ENCODE measurements around the gene DENND6B. TPM values are rescaled to one million over a fixed set of nuclear protein-coding genes. Genes with fewer than 3 reads are reported as not detected.

The DENND6B gene
- total RNA-seq, 4 donors from 2014 or later, result 4.3 to 14.3 (median 9.3) TPM

- no peaks in the 10 kb centered on the region for H3K36me3 ChIP-seq
- TF ChIP-seq CTCF (IDR thresholded peaks at IDR 0.05) (no peak), POLR2A (IDR thresholded peaks at IDR 0.05) (no peak)
- H3K9me3 ChIP-seq, result no peaks in the 10 kb centered on the region
- H3K4me1 ChIP-seq, result peaks cover 3 to 13% of the 10 kb centered on the region in 2 donors
- H3K27me3 ChIP-seq, result no peaks in the 10 kb centered on the region
- intact Hi-C loops (cut with DNase I), result no loop called here
- no peak overlapping the region for H3K27ac ChIP-seq
- WGBS, 2 donors, result 77 to 86% methylated on average over 7 of the region's 7 CpGs
- no peak overlapping the region for H3K4me3 ChIP-seq (replicated peaks in 1 of 3)
- DNase-seq, result no peak
Measured at GRCh38 chr22:50318356-50318697, 8.5 kb downstream of the DENND6B start.

- Histone ChIP-seq H3K4me1 (peaks cover 3 to 13% of the 10 kb centered on the region in 2 donors), H3K9me3 (no peaks in the 10 kb centered on the region), H3K4me3 (replicated peaks in 1 of 3) (no peak overlapping the region), H3K27ac (no peak overlapping the region), H3K27me3 (no peaks in the 10 kb centered on the region), H3K36me3 (no peaks in the 10 kb centered on the region)
- no peak for DNase-seq
- TF ChIP-seq CTCF (IDR thresholded peaks at IDR 0.05) (no peak), POLR2A (IDR thresholded peaks at IDR 0.05) (no peak)
- intact Hi-C loops (cut with DNase I), result no loop called here
- 92% methylated on average over 2 of the region's 7 CpGs; no CpG with 5 or more reads in 1 of the 2 donors for WGBS, 2 donors
Measured at GRCh38 chr22:50317674-50318073, 9.1 kb downstream of the DENND6B start.

- Histone ChIP-seq H3K9me3 (no peaks in the 10 kb centered on the region), H3K4me1 (peaks cover 3 to 13% of the 10 kb centered on the region in 2 donors), H3K4me3 (replicated peaks in 1 of 3) (no peak overlapping the region), H3K27ac (no peak overlapping the region), H3K36me3 (no peaks in the 10 kb centered on the region), H3K27me3 (no peaks in the 10 kb centered on the region)
- WGBS, 2 donors, result 75 to 80% methylated on average over 7 of the region's 9 CpGs
- no peak for DNase-seq
- intact Hi-C loops (cut with DNase I), result no loop called here
- no peak for TF ChIP-seq CTCF (IDR thresholded peaks at IDR 0.05)
- no peak for TF ChIP-seq POLR2A (IDR thresholded peaks at IDR 0.05)
Measured at GRCh38 chr22:50317178-50317577, 9.6 kb downstream of the DENND6B start.

GRCh38 chr22:50316114-50317065, 10.4 kb downstream of the DENND6B start:
- peak; percentile 51 to 59 for DNase-seq
- H3K4me3 ChIP-seq (replicated peaks in 1 of 3), result no peak overlapping the region
- peaks cover 3 to 13% of the 10 kb centered on the region in 2 donors for H3K4me1 ChIP-seq
- H3K27ac ChIP-seq, result no peak overlapping the region
- intact Hi-C loops (cut with DNase I), result no loop called here
- no peaks in the 10 kb centered on the region for H3K9me3 ChIP-seq
- no peaks in the 10 kb centered on the region for H3K27me3 ChIP-seq
- 80 to 91% methylated on average over 8 to 9 of the region's 45 CpGs for WGBS, 2 donors
- no peaks in the 10 kb centered on the region for H3K36me3 ChIP-seq
- no peak for TF ChIP-seq CTCF (IDR thresholded peaks at IDR 0.05)
